Non-pigmented ciliary epithelial cell (primary cell): ENCODE data around the gene ACADS.
"Not testable (repeated sequence)": the region's sequence is repeated elsewhere in the genome, so short reads cannot be mapped to it uniquely, and the experiment has no call there.

Source experiments
- DNase-seq: peaks from one replicate; pipeline ENCODE4 v3.0.0-alpha.2; 2010; ENCODE audit warnings: low read depth

ACADS gene

GRCh38 chr12:120732198-120732597 lies 6.6 kb downstream of the ACADS start:
- DNase-seq = not testable (repeated sequence)

GRCh38 chr12:120733574-120733973 lies 7.9 kb downstream of the ACADS start:
- no peak for DNase-seq

- DNase-seq = no peak
These were observed 8.6 kb downstream of the ACADS start for GRCh38 chr12:120734210-120734609.

- no peak for DNase-seq
These were observed 9.6 kb downstream of the ACADS start for GRCh38 chr12:120735181-120735580.

- no peak for DNase-seq
These were observed 11.0 kb downstream of the ACADS start for GRCh38 chr12:120736404-120737331.

- DNase-seq = no peak
These were observed 12.1 kb downstream of the ACADS start for GRCh38 chr12:120737557-120738251.

GRCh38 chr12:120738252-120739030 lies 12.8 kb downstream of the ACADS start:
- no peak for DNase-seq

GRCh38 chr12:120739031-120739762 lies 13.6 kb downstream of the ACADS start:
- no peak for DNase-seq

- DNase-seq = no peak
These were observed 14.4 kb downstream of the ACADS start for GRCh38 chr12:120739821-120740613.

- no peak for DNase-seq
These were observed 15.2 kb downstream of the ACADS start for GRCh38 chr12:120740871-120741270.

GRCh38 chr12:120741476-120742421 lies 16.1 kb downstream of the ACADS start:
- no peak for DNase-seq

- no peak for DNase-seq
These were observed 19.4 kb downstream of the ACADS start for GRCh38 chr12:120744922-120745493.

GRCh38 chr12:120748242-120748641 lies 22.6 kb downstream of the ACADS start:
- no peak for DNase-seq

- DNase-seq = no peak
These were observed 23.6 kb downstream of the ACADS start for GRCh38 chr12:120749256-120749655.

GRCh38 chr12:120750806-120751205 lies 25.2 kb downstream of the ACADS start:
- no peak for DNase-seq

- DNase-seq = no peak
These were observed 25.8 kb downstream of the ACADS start for GRCh38 chr12:120751389-120751788.

GRCh38 chr12:120754792-120755191 lies 29.2 kb downstream of the ACADS start:
- DNase-seq = no peak

- DNase-seq = no peak
These were observed 29.6 kb downstream of the ACADS start for GRCh38 chr12:120755269-120755668.

- DNase-seq = no peak
These were observed 31.7 kb downstream of the ACADS start for GRCh38 chr12:120757226-120757742.
